HCT116 (cell line): ENCODE data around the gene STPG2. TPM values are rescaled to one million over a fixed set of nuclear protein-coding genes. Genes with fewer than 3 reads are reported as not detected.

ENCODE experiments used
- ATAC-seq: fragments of 200-7000 bp; cut with Tn5 transposase; 2 replicates; pipeline ENCODE4 v1.9.1; 2020; ENCODE audit warnings: mild to moderate bottlenecking, moderate library complexity
- BruUV-seq: library from RNA; stranded (reverse); fragments of 400-500 nt; replicated peaks from 2 replicates; lab custom pipeline; 2021; lab: Mats Ljungman, UMichigan
- CTCF ChIA-PET: fragments of 300-600 bp; sonication (Branson Sonifier 250); formaldehyde crosslinking; loops from one replicate; lab custom pipeline; 2021; ENCODE audit warnings: antibody characterized with exemption; lab: Charles Lee
- POLR2A ChIA-PET: fragments of 300-600, 350-600 bp; sonication (Branson Sonifier 250); formaldehyde crosslinking; loops from one replicate; lab custom pipeline; 2021; ENCODE audit warnings: antibody characterized with exemption; lab: Charles Lee
- RAD21 ChIA-PET, 2 experiments: fragments of 300-600 bp; sonication (Branson Sonifier 250); formaldehyde crosslinking; loops; one replicate each; lab custom pipeline; 2023; ENCODE audit warnings: low total read pairs in 2 of 2; ENCODE audit not compliant: uncharacterized antibody in 2 of 2, unreplicated experiment in 2 of 2, low non-redundant PET in 1 of 2; lab: Charles Lee
- DNase-seq: peaks from one replicate; pipeline ENCODE4 v3.0.0-alpha.2; 2010; ENCODE audit warnings: low read depth, low spot score
- H2AFZ ChIP-seq: fragments of 200-600 bp; shearing (Covaris generic), sonication (generic); 2 replicates; pipeline ENCODE4 v1.6.1; 2017; ENCODE audit warnings: low read depth, mixed run types, mixed read lengths, antibody characterized with exemption, low read length; ENCODE audit not compliant: poor library complexity, severe bottlenecking
- H3K27ac ChIP-seq: 2 replicates; pipeline ENCODE4 v1.5.1; 2012; ENCODE audit warnings: low read depth, low read length
- H3K27me3 ChIP-seq: fragments of 200-600 bp; sonication (generic); 2 replicates; pipeline ENCODE4 v1.6.1; 2016; ENCODE audit warnings: mixed run types, low read length, mixed read lengths; ENCODE audit not compliant: insufficient read depth
- H3K36me3 ChIP-seq, 2 experiments: fragments of 200-500 bp in 1 of 2; fragments of 200-600 bp in 1 of 2; sonication (Bioruptor generic) in 1 of 2; sonication (generic) in 1 of 2; 2 replicates each; pipeline versions ENCODE4 v1.5.1 to v1.6.1; 2014 to 2016; ENCODE audit warnings: low read length in 2 of 2, inconsistent platforms in 1 of 2, mixed read lengths in 1 of 2, mixed run types in 1 of 2; ENCODE audit not compliant: insufficient read depth in 2 of 2, control insufficient read depth in 1 of 2
- H3K4me1 ChIP-seq, 2 experiments: fragments of 200-600 bp in 1 of 2; sonication (generic) in 1 of 2; 2 replicates each; pipeline versions ENCODE4 v1.5.1 to v1.6.1; 2012 to 2017; ENCODE audit warnings: low read length in 2 of 2, inconsistent platforms in 1 of 2, mild to moderate bottlenecking in 1 of 2, mixed read lengths in 1 of 2, mixed run types in 1 of 2, moderate library complexity in 1 of 2; ENCODE audit not compliant: insufficient read depth in 2 of 2, control insufficient read depth in 1 of 2
- H3K4me2 ChIP-seq: fragments of 200-600 bp; sonication (generic); 2 replicates; pipeline ENCODE4 v1.6.1; 2017; ENCODE audit warnings: mixed run types, low read length, mixed read lengths
- H3K4me3 ChIP-seq, 2 experiments: fragments of 200-600 bp in 1 of 2; sonication (generic) in 1 of 2; replicated peaks in 1 of 2; 2 replicates each; pipeline ENCODE4 v1.5.1; 2011 to 2016; ENCODE audit warnings: low read length in 2 of 2, control low read depth in 1 of 2, low read depth in 1 of 2, mild to moderate bottlenecking in 1 of 2, mixed read lengths in 1 of 2, mixed run types in 1 of 2
- H3K79me2 ChIP-seq: fragments of 200-600 bp; sonication (generic); 2 replicates; pipeline ENCODE4 v1.6.1; 2017; ENCODE audit warnings: mild to moderate bottlenecking, mixed run types, low read length, moderate library complexity, mixed read lengths; ENCODE audit not compliant: insufficient read depth
- H3K9ac ChIP-seq: fragments of 200-600 bp; sonication (generic); 2 replicates; pipeline ENCODE4 v1.6.1; 2016; ENCODE audit warnings: low read length, mixed read lengths
- H3K9me2 ChIP-seq: fragments of 200-600 bp; sonication (generic), shearing (Covaris generic); 2 replicates; pipeline ENCODE4 v1.6.1; 2017; ENCODE audit warnings: mixed run types, mild to moderate bottlenecking, moderate library complexity; ENCODE audit not compliant: insufficient read depth
- H3K9me3 ChIP-seq, 2 experiments: fragments of 200-500 bp in 1 of 2; fragments of 200-600 bp in 1 of 2; sonication (Bioruptor generic) in 1 of 2; sonication (generic) in 1 of 2; 2 replicates each; pipeline ENCODE4 v1.6.1; 2014 to 2017; ENCODE audit warnings: low read length in 2 of 2, mixed read lengths in 2 of 2, inconsistent platforms in 1 of 2, low read depth in 1 of 2, mild to moderate bottlenecking in 1 of 2, mixed run types in 1 of 2, moderate library complexity in 1 of 2; ENCODE audit not compliant: control insufficient read depth in 1 of 2, insufficient read depth in 1 of 2
- H4K20me1 ChIP-seq: fragments of 200-600 bp; sonication (generic), shearing (Covaris generic); 2 replicates; pipeline ENCODE4 v1.6.1; 2017; ENCODE audit warnings: mixed run types, mild to moderate bottlenecking, moderate library complexity; ENCODE audit not compliant: insufficient read depth
- CEBPB ChIP-seq: IDR thresholded peaks from 2 replicates; pipeline ENCODE4 v1.6.1; 2012; ENCODE audit warnings: low read depth
- EGR1 ChIP-seq: IDR thresholded peaks from 2 replicates; pipeline ENCODE4 v1.6.1; 2012; ENCODE audit warnings: low read depth
- ELF1 ChIP-seq: IDR thresholded peaks from 2 replicates; pipeline ENCODE4 v1.6.1; 2012; ENCODE audit warnings: low read depth, borderline replicate concordance
- JUND ChIP-seq: IDR thresholded peaks from 2 replicates; pipeline ENCODE4 v1.6.1; 2012
- POLR2A ChIP-seq: IDR thresholded peaks from 2 replicates; pipeline ENCODE4 v1.7.0; 2011; ENCODE audit warnings: borderline replicate concordance; ENCODE audit not compliant: insufficient read depth, insufficient read length; ENCODE audit errors: extremely low read depth
- REST ChIP-seq: IDR thresholded peaks from 2 replicates; pipeline ENCODE4 v1.6.1; 2012; ENCODE audit warnings: low read depth
- SRF ChIP-seq: IDR thresholded peaks from 2 replicates; pipeline ENCODE4 v1.6.1; 2012; ENCODE audit warnings: low read depth
- TCF7L2 ChIP-seq: IDR thresholded peaks from 2 replicates; pipeline ENCODE4 v1.7.0; 2011; ENCODE audit warnings: borderline replicate concordance, inconsistent platforms; ENCODE audit not compliant: insufficient read depth, insufficient read length; ENCODE audit errors: extremely low read depth
- intact Hi-C: fragments of 100-400 bp; cut with micrococcal nuclease; formaldehyde crosslinking; loops from 2 replicates; pipeline ENCODE4 v1.10.0; 2022
- total RNA-seq: library from RNA; stranded (reverse); gene quantifications from one replicate; pipeline ENCODE4 v1.2.1, GENCODE V29; 2021; ENCODE audit not compliant: unreplicated experiment

The STPG2 gene
- total RNA-seq, 1 experiment from 2014 or later: not detected

DNA sequence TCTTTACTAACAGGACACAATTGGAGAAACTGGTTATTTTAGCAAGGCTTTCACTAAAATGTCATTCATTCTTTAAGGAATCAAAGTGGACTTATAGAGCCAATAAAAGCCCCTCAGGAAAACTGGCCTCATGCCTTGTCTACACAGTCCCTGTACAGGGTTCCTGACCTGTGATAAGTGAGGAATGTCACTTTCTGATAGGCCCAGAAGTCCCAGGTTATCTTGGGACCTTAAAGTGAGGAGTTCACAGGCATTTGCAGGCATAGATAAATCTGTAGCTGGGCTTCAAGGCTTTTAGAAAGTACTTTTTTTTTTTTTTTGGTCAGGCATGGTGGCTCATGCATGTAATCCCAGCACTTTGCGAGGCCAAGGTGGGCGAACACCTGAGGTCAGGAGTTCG is 19.4 kb upstream of the STPG2 start:
- Histone ChIP-seq H3K36me3 (no peaks in the 10 kb centered on the region), H3K4me3 (no peak overlapping the region), H3K27me3 (no peaks in the 10 kb centered on the region), H3K4me1 (peaks cover 5 to 17% of the 10 kb centered on the region in 2 experiments; a peak in 3 of 4 replicates), H3K9me3 (no peaks in the 10 kb centered on the region), H3K79me2 (no peaks in the 10 kb centered on the region), H4K20me1 (no peaks in the 10 kb centered on the region), H2AFZ (no peak overlapping the region), H3K4me2 (no peak overlapping the region), H3K9ac (no peak overlapping the region), H3K9me2 (no peaks in the 10 kb centered on the region), H3K27ac (no peak overlapping the region)
- POLR2A ChIA-PET: no interaction called here
- no peak for TF ChIP-seq POLR2A
- no peak for TF ChIP-seq CEBPB
- TF ChIP-seq ELF1: no peak
- TF ChIP-seq JUND: no peak
- no peak for TF ChIP-seq TCF7L2
- TF ChIP-seq REST: no peak
- TF ChIP-seq SRF: no peak
- TF ChIP-seq EGR1: no peak
- RAD21 ChIA-PET: interaction anchor here in 1 of 2 experiments (0.7 kb wide), 1 partner anchor 154 kb away, joined by 5 read pairs; no protein-coding TSS in a partner anchor
- DNase-seq (no peak), ATAC-seq (no peak)
- CTCF ChIA-PET: no interaction called here
- no TSS peak for BruUV-seq
- intact Hi-C loops: no loop called here
